NT2/D1 (cell line): ENCODE data around the gene RHOBTB3.

ENCODE experiments used
- SUZ12 ChIP-seq: IDR thresholded peaks from 2 replicates; pipeline ENCODE4 v1.6.1; 2011; ENCODE audit not compliant: insufficient read length, insufficient read depth; ENCODE audit errors: extremely low read depth
- YY1 ChIP-seq: IDR thresholded peaks from 2 replicates; pipeline ENCODE4 v1.6.1; 2011; ENCODE audit not compliant: insufficient read length, insufficient read depth
- ZNF274 ChIP-seq: IDR thresholded peaks from 2 replicates; pipeline ENCODE4 v1.6.1; 2011; ENCODE audit warnings: mild to moderate bottlenecking, low read depth, low read length

- no peak for TF ChIP-seq ZNF274
- no peak for TF ChIP-seq SUZ12
- TF ChIP-seq YY1 = no peak
These were observed 12.4 kb upstream of the RHOBTB3 start for GRCh38 chr5:95718738-95719137.
